ENCODE data around the gene TMEM254. TPM values are rescaled to one million over a fixed set of nuclear protein-coding genes. Genes with fewer than 3 reads are reported as not detected.
"Not testable (repeated sequence)": the region's sequence is repeated elsewhere in the genome, so short reads cannot be mapped to it uniquely, and the experiment has no call there.

TMEM254 gene
- total RNA-seq, 4 donors from 2014 or later, result 8.0 to 18.8 (median 14.1) TPM

- Histone ChIP-seq H3K9me3 (no peaks in the 10 kb centered on the region), H3K4me3 (no peak overlapping the region), H3K36me3 (no peaks in the 10 kb centered on the region), H3K27me3 (no peaks in the 10 kb centered on the region), H3K27ac (no peak overlapping the region), H3K4me1 (peaks cover 0 to 41% (median 2%) of the 10 kb centered on the region in 4 donors)
- 79 to 88% methylated on average over 6 of the region's 6 CpGs for WGBS, 2 donors
- TF ChIP-seq EP300 (IDR thresholded peaks at IDR 0.05), result no peak
- TF ChIP-seq, protein P1, sequence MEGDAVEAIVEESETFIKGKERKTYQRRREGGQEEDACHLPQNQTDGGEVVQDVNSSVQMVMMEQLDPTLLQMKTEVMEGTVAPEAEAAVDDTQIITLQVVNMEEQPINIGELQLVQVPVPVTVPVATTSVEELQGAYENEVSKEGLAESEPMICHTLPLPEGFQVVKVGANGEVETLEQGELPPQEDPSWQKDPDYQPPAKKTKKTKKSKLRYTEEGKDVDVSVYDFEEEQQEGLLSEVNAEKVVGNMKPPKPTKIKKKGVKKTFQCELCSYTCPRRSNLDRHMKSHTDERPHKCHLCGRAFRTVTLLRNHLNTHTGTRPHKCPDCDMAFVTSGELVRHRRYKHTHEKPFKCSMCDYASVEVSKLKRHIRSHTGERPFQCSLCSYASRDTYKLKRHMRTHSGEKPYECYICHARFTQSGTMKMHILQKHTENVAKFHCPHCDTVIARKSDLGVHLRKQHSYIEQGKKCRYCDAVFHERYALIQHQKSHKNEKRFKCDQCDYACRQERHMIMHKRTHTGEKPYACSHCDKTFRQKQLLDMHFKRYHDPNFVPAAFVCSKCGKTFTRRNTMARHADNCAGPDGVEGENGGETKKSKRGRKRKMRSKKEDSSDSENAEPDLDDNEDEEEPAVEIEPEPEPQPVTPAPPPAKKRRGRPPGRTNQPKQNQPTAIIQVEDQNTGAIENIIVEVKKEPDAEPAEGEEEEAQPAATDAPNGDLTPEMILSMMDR (IDR thresholded peaks at IDR 0.05), result no peak
- no peak for TF ChIP-seq POLR2A (IDR thresholded peaks at IDR 0.05)
- DNase-seq (ENCODE audit: low spot score in 2 of 2), result no peak
Measured at GRCh38 chr10:80131499-80131901, 53.0 kb downstream of the TMEM254 start.

GRCh38 chr10:80132299-80133139, 54.1 kb downstream of the TMEM254 start, which contains the start of gene PLAC9:
Gene PLAC9 (plus strand): TSS chr10:80132730. CDS start chr10:80132763, 33 bp downstream.
- TF ChIP-seq, protein P1 (IDR thresholded peaks at IDR 0.05), result no peak
- TF ChIP-seq POLR2A (IDR thresholded peaks at IDR 0.05) (no peak), EP300 (IDR thresholded peaks at IDR 0.05) (no peak)
- WGBS, 2 donors, result 3 to 4% methylated on average over 32 to 48 of the region's 58 CpGs
- Histone ChIP-seq H3K4me1 (peaks cover 0 to 46% (median 7%) of the 10 kb centered on the region in 4 donors), H3K27ac (peak within 1 kb of the TSS; percentile 50 to 90 (median 77)), H3K36me3 (no peaks in the 10 kb centered on the region), H3K27me3 (no peaks in the 10 kb centered on the region), H3K4me3 (peak within 1 kb of the TSS; percentile 37 to 61 (median 46)), H3K9me3 (no peaks in the 10 kb centered on the region)
- DNase-seq (ENCODE audit: low spot score in 2 of 2), result no peak

- H3K9me3 ChIP-seq, result no peaks in the 10 kb centered on the region
- H3K4me1 ChIP-seq, result peaks cover 0 to 52% (median 9%) of the 10 kb centered on the region in 4 donors
- 27 to 28% methylated on average over 6 of the region's 6 CpGs for WGBS, 2 donors
- TF ChIP-seq POLR2A (IDR thresholded peaks at IDR 0.05) (peak in 1 of 2 donors; percentile 32), EP300 (IDR thresholded peaks at IDR 0.05) (peak in 1 of 2 donors; percentile 36)
- TF ChIP-seq, protein P1 (IDR thresholded peaks at IDR 0.05), result no peak
- H3K27me3 ChIP-seq, result no peaks in the 10 kb centered on the region
- peak overlapping the region; percentile 50 to 90 (median 77) for H3K27ac ChIP-seq
- H3K4me3 ChIP-seq, result peak overlapping the region; percentile 37 to 61 (median 46)
- no peaks in the 10 kb centered on the region for H3K36me3 ChIP-seq
- peak in 1 of 2 donors; percentile 54 for DNase-seq (ENCODE audit: low spot score in 2 of 2)
Measured at GRCh38 chr10:80133206-80133605, 54.7 kb downstream of the TMEM254 start.

GRCh38 chr10:80133687-80134086, 55.2 kb downstream of the TMEM254 start:
- WGBS, 2 donors, result 58 to 74% methylated on average over 9 of the region's 9 CpGs
- Histone ChIP-seq H3K4me3 (peak overlapping the region; percentile 37 to 61 (median 46)), H3K4me1 (peaks cover 0 to 57% (median 9%) of the 10 kb centered on the region in 4 donors), H3K27ac (peak overlapping the region; percentile 50 to 90 (median 77))
- H3K36me3 ChIP-seq; DNase-seq (ENCODE audit: low spot score in 2 of 2); H3K27me3 ChIP-seq; H3K9me3 ChIP-seq: not testable (repeated sequence)

DNA sequence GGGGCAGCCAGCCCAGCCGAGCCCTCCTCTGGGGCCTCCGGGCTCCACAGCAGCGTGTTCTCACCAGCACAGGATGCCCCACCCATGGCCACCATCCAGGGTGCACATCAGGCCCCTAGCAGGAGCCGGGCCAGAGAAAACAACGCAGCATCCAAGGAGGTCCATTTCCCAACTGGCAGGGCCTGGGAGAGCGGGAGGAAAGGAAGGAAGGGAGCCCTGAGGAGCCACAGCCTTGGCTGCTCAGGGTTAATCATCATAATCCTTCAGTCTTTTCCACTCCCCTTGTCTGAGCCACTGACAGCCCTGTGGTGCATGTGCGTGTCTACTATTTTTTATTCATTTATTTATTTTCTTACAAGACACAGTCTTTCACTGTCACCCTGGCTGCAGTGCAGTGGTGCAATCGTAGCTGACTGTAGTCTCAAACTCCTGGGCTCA, 57.7 kb downstream of the TMEM254 start:
- no peak overlapping the region for H3K4me3 ChIP-seq

More for the DNA sequence above, 57.7 kb downstream of the TMEM254 start:
- DNase-seq (ENCODE audit: low spot score in 2 of 2), result peak; percentile 87 to 95
- 21 to 55% methylated on average over 8 of the region's 8 CpGs for WGBS, 2 donors
- Histone ChIP-seq H3K27ac (peak overlapping the region in 3 of 4 donors; percentile 67 to 90 (median 85)), H3K4me1 (peaks cover 0 to 61% (median 9%) of the 10 kb centered on the region in 4 donors), H3K9me3 (no peaks in the 10 kb centered on the region), H3K36me3 (no peaks in the 10 kb centered on the region), H3K27me3 (no peaks in the 10 kb centered on the region)
- TF ChIP-seq, protein P1 (IDR thresholded peaks at IDR 0.05), result no peak
- TF ChIP-seq POLR2A (IDR thresholded peaks at IDR 0.05), result no peak
- peak in 1 of 2 donors; percentile 82 for TF ChIP-seq EP300 (IDR thresholded peaks at IDR 0.05)
